GM19397 (cell line): ENCODE results near the gene TAF6.

Source experiments
- ATAC-seq: cut with Tn5 transposase; IDR thresholded peaks from one replicate; pipeline ENCODE4 v1.9.1; 2021; ENCODE audit warnings: mild to moderate bottlenecking, moderate library complexity; ENCODE audit not compliant: unreplicated experiment

The TAF6 gene

GRCh38 chr7:100075418-100075817 lies 43.7 kb downstream of the TAF6 start:
- no peak for ATAC-seq

- no peak for ATAC-seq
These were observed 44.3 kb downstream of the TAF6 start for GRCh38 chr7:100074841-100075240.

GRCh38 chr7:100072462-100072861 lies 46.7 kb downstream of the TAF6 start:
- no peak for ATAC-seq

- ATAC-seq, result no peak
These were observed 48.0 kb downstream of the TAF6 start for GRCh38 chr7:100071018-100071723.

- ATAC-seq, result no peak
These were observed 49.2 kb downstream of the TAF6 start for GRCh38 chr7:100069991-100070390.

GRCh38 chr7:100066953-100067352 lies 52.2 kb downstream of the TAF6 start:
- ATAC-seq, result no peak

GRCh38 chr7:100065452-100066186 lies 53.5 kb downstream of the TAF6 start:
- no peak for ATAC-seq

GRCh38 chr7:100064162-100064561 lies 55.0 kb downstream of the TAF6 start:
- no peak for ATAC-seq

GRCh38 chr7:100063376-100063775 lies 55.8 kb downstream of the TAF6 start:
- ATAC-seq, result no peak

- ATAC-seq, result no peak
These were observed 57.5 kb downstream of the TAF6 start for GRCh38 chr7:100061518-100062193.

GRCh38 chr7:100059251-100059739 lies 59.9 kb downstream of the TAF6 start:
- no peak for ATAC-seq
